Endothelial cell of umbilical vein (primary cell): ENCODE measurements around the gene NEDD4L.
A peak's percentile ranks its signal among the peaks of the same experiment; 100 is the strongest.

Experiments used
- CTCF ChIP-seq, 2 donors: IDR thresholded peaks; 1 replicate in 1 of 2; 2 replicates in 1 of 2; pipeline ENCODE4 v1.5.1; 2011; ENCODE audit warnings: low read length in 2 of 2, mild to moderate bottlenecking in 2 of 2, moderate library complexity in 2 of 2, control low read depth in 1 of 2, inconsistent platforms in 1 of 2, low read depth in 1 of 2; ENCODE audit not compliant: insufficient read depth in 1 of 2; ENCODE audit errors: extremely low read depth in 1 of 2
- EZH2 ChIP-seq: IDR thresholded peaks from 2 replicates; pipeline ENCODE4 v1.6.1; 2012; ENCODE audit warnings: borderline replicate concordance, low read depth, mild to moderate bottlenecking, moderate library complexity, low read length, inconsistent platforms; ENCODE audit not compliant: severe bottlenecking
- GATA2 ChIP-seq: IDR thresholded peaks from 2 replicates; pipeline ENCODE4 v1.7.0; 2011; ENCODE audit warnings: low read depth, mild to moderate bottlenecking, moderate library complexity, mixed read lengths, low read length; ENCODE audit not compliant: insufficient read length, insufficient read depth
- MYC ChIP-seq: IDR thresholded peaks from one replicate; pipeline ENCODE4 v1.6.1; 2011; ENCODE audit warnings: mild to moderate bottlenecking, low read depth, low read length
- POLR2A ChIP-seq: IDR thresholded peaks from 2 replicates; pipeline ENCODE4 v1.6.1; 2012; ENCODE audit warnings: low read depth, mild to moderate bottlenecking, control low read depth, low read length
- POLR2AphosphoS5 ChIP-seq: IDR thresholded peaks from 2 replicates; pipeline ENCODE4 v1.6.1; 2012; ENCODE audit warnings: low read depth, mild to moderate bottlenecking, control low read depth, low read length, moderate library complexity; ENCODE audit not compliant: insufficient read depth

DNA sequence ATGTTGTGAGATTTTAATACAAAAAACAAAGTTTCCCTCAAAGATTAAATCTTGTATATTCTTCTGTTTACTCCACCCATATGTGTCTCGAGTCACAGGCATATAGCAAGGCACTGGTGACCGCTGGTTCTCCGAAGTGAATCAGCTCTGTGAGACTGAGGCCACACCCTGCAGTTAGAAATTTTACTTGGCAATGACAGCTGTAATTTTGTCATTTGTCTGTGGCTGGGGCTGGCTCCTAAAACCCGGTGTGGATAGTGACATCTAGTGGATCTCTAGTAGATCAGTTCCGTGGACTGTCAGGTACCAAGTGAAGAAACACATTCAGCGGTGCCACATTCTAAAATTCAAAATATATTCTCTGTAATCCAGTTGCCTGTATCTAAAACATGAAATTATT lies 278.0 kb downstream of the NEDD4L start:
- TF ChIP-seq POLR2A (no peak), MYC (no peak), CTCF (IDR thresholded peaks at IDR 0.05; ENCODE audit: extremely low read depth in 1 of 2, insufficient read depth in 1 of 2, low read depth in 1 of 2, low read length in 2 of 2) (peak; percentile 37 to 42), POLR2AphosphoS5 (no peak), EZH2 (no peak), GATA2 (no peak)
